ENCODE measurements around the gene DHX32. TPM values are rescaled to one million over a fixed set of nuclear protein-coding genes. Genes with fewer than 3 reads are reported as not detected.
A peak's percentile ranks its signal among the peaks of the same experiment; 100 is the strongest.

DHX32 gene
- total RNA-seq, 2 donors from 2014 or later: 37.1 to 39.7 TPM

DNA sequence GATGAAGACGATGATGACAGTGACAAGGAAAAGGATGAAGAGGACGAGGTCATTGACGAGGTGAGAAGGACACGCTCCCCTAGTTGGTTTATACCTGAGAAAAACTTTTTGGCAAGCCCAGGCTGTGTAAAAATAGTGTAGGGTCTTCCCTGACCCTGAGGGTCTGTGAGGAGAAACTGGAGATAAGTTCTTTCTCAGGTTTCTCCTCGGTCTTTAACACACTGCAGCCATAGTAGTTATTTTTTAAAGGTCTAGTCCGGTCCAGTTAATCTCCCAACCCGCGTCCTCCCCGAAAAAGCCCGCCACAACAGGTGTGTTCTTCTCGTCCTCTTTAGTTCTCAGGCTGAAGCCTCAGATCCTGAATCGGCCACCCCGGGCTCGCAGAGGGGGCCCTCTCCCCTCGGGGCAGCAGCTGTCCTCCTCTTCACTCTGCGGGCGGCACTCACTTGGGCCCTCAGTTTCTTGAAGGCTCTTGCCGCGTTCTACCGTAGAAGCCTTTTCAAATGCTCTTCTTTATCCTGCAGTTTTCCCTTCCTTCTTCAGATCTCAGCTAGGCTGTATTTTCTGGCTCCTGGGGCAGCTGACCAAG is 57.3 kb downstream of the DHX32 start:
- no peak for ATAC-seq
- DNase-seq: no peak
- intact Hi-C loops (cut with DNase I): no loop called here

DNA sequence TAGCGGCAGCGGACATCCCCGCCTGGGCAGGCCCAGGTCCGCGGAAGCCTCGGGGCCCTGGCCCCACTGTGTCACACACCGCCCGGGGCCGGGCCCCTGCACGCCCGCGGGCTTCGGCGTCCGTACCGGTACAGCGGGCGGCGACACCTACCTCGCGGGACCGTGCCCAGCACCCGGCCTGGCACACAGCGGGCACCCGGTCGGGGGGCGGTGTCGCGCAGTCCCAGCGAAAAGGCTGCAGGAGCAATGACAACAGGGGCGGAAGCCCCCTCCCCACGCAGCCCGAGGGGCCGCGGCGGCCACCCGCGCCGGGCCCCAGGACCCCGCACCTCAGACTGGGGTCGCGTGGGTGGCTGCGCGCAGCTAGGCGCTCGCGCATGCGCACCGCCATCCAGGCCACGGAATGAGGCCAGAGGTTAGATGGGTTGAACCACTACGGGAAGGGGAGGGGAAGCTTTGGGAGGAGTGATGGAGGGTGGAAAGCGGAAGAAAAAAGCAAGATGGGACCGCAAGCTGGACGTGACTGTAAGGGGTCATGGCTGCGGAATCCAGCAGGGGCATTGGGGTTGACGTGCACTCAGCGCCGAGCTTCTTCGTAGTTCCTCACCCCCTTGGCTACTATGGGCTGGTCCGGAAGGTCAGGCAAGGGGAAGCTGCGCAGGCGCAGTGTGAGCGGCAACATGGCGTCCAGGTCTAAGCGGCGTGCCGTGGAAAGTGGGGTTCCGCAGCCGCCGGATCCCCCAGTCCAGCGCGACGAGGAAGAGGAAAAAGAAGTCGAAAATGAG is 58.0 kb downstream of the DHX32 start, which contains the start of the genes BCCIP and UROS:
TSS of gene BCCIP (plus strand) at position 669 of the 785 bp plus-strand sequence. CDS start at position 681, 12 bp downstream.
TSS of gene UROS (minus strand) at position 381 of the 785 bp plus-strand sequence. CDS start 6,759 bp downstream, outside the sequence.
- DNase-seq (peak; percentile 95), ATAC-seq (peak; percentile 95)
- intact Hi-C loops (cut with DNase I): no loop called here

DNA sequence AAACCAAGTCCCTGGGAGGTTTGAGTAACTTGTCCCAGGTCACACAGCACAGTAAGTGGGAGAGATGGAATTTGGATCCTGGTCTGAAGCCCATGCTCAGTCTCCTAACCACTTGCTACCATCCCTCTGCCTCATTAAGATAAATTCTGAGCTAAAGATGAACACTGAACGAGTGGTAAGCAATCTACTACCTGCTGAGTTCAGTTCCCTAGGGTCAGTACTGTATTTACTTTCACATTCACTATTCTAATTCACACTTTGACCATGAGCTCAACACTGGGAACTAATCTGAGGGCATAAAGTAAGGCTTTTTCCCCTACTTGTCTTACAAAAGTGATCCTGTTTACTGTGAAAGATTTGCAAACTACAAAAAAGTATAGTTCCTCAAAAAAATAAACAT is 60.4 kb downstream of the DHX32 start:
- ATAC-seq (no peak), DNase-seq (no peak)
- intact Hi-C loops (cut with DNase I): no loop called here

DNA sequence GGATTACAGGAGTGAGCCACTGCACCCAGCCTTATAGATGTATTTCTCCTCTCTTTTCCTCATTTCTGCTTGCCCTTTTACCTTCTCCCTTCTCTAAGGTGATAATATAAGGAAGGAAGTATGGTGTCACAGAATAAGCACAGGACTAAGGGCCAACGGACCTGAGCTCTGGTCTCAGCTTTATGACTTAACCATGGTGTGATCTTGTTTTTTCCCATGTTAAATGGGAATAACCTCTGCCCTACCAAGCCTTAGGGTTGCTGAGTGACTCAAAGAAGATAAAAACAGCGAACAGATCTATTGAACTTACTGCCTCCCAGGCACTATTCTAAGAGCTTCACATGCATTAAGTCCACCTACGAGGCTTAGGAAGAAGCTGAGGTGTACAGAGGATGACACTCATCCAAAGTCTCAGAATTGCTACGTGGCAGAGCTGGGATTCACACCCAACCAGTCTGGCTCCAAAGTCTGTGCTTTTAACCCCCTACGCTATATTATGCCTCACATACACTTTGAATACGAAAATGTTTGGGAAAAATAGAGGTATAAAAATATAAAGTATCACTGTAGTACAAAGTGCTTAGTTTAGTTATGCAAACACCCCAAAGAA is 63.6 kb downstream of the DHX32 start:
- no peak for ATAC-seq
- intact Hi-C loops (cut with DNase I): no loop called here
- DNase-seq: no peak

DNA sequence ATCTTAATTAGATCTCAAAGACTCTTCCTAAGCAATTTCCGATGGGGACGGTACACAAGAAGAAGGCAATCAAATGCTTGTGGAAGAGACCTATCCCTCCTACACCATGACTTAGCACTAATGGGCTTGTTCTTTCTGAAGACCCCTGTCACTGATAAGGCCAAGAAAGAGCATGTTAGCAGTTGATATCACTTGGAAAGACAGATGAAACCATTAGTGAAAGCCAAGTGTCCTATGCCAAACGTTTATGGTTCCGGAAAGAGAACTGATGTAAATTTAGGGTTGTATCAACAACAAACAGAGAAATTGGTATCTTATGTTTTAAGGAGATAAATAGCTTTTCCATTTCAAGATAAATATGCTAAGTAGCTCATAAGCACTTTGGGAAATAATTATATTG is 64.5 kb downstream of the DHX32 start:
- ATAC-seq (no peak), DNase-seq (no peak)
- intact Hi-C loops (cut with DNase I): no loop called here

DNA sequence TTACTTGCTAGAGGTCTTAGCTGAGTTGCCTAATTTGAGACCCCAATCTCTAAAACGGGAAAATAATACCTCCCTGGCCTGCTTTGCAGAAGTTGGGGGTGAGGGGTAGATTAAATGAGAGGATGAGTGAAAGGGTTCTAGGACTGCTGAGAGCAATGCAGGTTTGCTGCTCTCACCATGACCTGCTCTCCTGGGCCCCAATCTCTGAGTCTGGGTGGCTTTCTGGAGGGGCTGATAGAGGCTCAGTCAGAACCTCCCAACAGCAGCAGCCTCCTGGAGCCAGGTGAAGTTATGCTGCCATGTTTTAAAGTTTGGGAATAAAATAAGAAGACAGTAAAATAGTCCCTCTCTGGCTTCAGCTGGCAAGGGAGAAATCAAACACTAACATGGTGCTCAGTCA is 65.3 kb downstream of the DHX32 start:
- no peak for DNase-seq
- no peak for ATAC-seq
- intact Hi-C loops (cut with DNase I): no loop called here

DNA sequence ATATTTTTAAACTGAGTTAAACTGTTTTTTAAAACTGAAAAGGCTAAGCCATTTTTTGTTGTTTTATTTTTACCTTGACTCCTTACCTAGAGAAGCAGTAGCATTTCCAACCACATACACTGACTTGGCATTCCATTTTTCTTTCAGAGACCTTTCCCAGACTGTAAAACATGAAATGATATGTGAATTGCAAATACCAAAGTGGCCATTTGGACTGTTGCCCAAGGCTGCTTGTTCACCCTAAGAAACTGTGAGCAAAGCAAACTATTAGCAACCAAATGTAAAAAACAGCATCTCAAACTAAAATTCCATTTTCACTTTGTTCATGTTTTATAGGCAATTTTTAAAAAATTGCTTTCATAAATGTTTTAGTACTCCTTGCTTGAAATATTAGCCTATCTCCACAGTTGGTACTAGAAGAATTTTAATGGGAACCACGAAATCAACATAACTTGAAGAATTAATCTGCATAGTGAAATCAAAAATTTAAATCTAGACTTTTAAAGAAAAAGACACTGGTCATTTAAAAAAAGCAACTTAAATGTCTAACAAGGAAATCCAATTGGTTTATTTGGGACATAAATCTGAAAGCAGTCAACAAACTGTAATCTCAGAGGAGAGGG is 68.9 kb downstream of the DHX32 start:
- DNase-seq: no peak
- intact Hi-C loops (cut with DNase I): no loop called here
- ATAC-seq: no peak

DNA sequence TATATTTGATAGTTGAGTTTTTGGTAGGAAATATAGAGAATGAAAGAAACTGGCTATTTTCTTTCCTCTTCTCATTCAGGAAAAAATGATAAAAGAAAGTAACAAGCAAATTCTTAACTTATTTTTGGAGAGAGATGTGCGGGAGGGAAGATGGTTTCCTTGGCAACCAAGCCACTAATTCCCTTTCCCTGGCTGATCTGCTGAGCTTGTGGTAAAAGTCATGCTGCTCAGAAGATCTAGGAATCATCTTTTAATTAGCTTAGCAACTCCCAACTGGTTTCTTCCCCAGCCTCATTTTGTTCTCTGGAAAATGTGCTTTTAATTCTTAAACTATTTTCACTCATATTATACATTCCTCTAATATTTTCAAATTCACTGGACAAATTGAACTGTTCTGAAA is 69.8 kb downstream of the DHX32 start:
- intact Hi-C loops (cut with DNase I): no loop called here
- DNase-seq (no peak), ATAC-seq (no peak)

DNA sequence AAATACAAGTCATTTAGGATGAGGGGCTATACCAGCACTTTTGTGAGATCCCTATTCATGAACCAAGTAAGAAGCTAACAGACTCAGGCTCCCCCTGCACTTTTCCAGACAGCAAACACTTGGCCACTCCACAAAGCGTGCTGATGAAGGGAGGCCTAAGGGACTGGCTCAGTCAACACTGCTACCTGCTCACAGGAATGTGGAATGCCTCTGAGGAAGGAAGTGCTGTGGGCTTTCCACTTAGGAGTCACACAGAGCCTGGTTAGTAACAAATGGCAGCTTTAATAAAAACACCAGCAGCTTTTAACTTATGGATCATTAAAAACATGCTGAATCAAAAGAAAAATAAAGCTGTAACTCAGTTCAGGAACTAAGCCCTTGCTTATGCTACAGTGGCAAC is 73.0 kb downstream of the DHX32 start:
- ATAC-seq: no peak
- no peak for DNase-seq
- intact Hi-C loops (cut with DNase I): no loop called here

DNA sequence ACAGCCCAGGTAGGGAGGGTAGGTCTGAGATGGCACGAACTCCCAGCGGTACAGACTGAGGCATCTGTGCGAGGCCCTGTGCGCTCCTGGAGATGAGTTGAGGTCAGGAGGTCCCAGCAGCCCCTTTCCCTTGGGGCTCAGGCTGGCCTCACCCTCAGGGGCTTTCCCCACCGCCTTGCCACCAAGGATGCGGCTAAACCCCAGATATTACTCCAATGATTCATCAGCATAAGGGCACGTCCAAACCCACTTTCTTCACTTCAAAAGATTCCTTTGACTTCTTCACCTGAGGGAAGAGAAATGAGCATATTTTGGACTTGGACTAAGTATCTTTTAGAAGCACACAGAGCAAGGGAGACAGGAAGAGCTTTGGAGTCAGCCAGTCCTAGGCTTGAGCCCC is 78.4 kb downstream of the DHX32 start:
- DNase-seq (no peak), ATAC-seq (no peak)
- intact Hi-C loops (cut with DNase I): no loop called here

DNA sequence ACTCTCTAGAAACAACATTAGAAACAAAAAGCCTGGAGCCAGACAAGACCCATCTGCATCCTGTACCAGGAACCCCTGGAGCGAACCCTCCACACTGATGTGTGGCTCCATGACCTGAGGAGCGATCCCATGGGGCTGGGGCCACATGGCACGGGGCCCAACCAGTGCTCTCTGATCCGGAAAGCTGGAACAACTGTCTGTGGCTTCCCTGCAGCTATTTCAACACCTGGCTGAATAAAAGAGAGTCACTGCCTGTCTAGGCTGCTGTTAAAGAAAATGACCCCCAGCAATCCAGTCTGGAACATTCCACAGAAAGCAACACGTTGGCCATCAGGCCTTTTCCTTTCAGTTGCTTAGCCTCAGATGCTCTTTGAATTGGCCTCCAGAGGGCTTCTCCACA is 79.0 kb downstream of the DHX32 start:
- ATAC-seq: no peak

DNA sequence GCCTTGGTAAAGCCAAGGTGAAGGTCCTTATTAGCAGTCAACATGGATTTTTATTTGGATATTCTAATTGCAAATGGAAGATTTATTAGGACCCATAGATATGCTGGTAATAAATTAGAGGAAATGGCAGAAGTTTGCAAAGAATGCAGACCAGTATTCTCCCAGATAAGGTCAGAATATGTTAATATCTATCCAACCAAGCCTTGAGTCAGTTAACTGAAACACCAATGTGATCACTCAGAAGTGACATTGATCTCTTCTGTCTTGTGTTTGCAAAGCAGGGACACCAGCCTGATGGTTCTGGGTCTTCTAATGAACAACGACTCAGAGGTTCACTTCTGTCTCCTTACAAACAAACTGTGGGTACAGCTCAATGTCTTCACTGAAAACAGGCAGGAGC is 79.5 kb downstream of the DHX32 start:
- ATAC-seq (no peak), DNase-seq (no peak)
- intact Hi-C loops (cut with DNase I): no loop called here

More for the DNA sequence above, 79.0 kb downstream of the DHX32 start:
- DNase-seq: no peak
- intact Hi-C loops (cut with DNase I): no loop called here

DNA sequence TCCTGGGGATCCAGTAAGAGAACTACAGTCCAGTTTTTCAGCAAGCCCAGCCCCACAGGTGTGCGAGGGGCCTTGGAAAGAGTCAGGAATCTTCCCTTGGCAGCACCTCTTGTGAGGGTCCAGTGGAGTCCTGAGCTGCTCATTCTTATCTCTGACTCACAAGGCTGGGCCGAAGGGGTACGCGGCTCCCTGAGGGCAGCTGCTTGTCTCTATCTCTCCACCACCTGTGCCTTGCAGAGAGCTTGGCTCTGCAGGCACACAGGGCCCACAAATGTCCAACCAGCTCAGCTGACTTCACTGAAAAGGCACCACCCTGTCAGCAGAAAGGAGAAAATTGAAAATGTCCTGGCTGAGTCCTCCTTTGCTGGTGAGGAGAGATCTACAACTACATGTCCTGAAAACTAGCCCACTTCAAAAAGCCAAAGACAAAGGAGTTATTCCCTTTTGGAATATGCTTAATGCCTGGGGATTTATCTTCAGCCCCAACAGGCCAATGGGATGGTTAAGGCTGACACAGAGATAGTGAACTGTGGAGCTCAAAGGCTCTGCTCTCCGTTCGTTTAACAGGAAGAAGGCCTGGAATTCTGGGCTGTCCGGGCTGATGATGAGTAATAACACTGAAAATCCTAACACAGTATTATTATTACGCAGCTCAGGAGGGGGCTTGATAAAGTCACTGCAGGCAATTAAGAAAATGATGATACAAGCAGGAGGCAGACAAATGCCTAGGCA is 81.5 kb downstream of the DHX32 start:
- DNase-seq: no peak
- intact Hi-C loops (cut with DNase I): no loop called here
- no peak for ATAC-seq

DNA sequence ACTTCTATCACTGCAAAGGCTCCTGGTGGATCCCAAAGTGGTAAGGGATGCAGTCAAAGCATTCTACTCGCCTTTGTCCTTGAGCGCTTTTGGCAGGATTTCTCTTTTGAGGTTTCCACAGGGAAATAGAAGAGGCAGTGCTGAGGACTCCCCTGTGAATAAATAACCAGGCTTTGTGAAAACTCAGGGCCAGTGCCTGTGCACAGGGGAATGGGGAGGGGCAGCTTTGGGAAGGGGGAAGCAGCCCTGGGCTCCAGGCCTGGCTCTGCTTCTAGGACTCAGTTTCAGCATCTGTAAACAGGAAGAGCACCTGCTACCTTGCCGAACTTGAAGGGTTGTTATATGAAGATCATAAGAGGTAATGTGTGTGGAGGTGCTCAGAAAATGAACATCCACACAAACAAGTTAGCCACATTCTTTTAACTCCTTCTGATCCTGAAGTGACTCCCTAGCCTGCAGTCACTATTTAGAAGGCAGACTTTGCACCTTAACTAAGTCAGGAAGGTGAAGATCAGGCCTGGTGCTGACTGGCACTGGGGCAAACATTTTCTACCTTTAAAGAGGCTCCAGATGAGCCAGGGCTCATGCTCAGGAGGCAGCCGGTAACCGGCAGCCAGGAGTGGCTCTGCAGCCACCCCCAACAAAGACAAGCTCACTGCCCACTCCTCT is 83.0 kb downstream of the DHX32 start:
- DNase-seq (no peak), ATAC-seq (no peak)
- intact Hi-C loops (cut with DNase I): no loop called here

DNA sequence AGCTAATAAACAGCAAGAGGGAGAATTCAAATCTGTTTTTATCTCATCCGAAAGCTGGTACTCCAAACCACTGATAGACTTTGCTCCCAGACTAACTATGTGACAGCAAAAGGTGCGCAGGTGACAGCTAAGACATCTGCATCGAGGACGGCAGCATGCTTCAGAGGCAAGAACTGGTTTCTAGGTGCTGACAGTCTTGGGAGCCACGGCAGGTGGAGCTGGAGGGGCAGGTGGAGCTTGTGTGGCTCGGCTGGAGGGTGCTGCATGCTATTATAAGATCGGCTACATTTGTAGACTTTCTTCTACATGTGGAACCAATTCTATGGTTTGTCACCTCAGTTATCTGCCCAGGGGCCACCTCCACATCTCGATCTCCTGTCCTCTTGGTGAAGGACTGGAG is 83.7 kb downstream of the DHX32 start:
- ATAC-seq (no peak), DNase-seq (no peak)
- intact Hi-C loops (cut with DNase I): no loop called here

DNA sequence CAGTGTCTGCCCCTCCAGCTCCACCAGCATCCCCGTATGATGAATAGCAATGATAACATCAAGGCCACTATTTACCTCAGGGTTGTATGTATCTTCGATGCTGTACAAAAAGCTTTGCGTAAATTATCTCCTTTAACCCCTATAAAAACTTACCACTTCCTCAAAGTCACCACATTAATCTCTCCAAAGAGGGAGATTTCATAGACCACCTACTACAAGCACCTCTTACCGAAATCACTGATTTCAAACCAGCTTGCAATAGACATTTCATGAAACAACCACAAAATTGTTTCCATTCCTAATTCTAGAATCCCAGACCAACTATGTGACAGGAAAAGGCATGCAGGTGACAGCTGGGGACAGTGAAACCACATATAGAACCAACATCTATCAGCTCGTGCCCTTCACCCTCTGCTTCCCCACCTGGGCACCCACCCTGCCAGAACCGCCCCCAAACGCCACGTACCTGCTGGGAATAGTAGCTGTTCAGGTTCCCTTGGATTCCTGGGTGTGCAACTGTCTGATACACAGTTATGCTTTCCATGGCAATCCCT is 85.4 kb downstream of the DHX32 start:
- intact Hi-C loops (cut with DNase I): no loop called here
- ATAC-seq (no peak), DNase-seq (no peak)

DNA sequence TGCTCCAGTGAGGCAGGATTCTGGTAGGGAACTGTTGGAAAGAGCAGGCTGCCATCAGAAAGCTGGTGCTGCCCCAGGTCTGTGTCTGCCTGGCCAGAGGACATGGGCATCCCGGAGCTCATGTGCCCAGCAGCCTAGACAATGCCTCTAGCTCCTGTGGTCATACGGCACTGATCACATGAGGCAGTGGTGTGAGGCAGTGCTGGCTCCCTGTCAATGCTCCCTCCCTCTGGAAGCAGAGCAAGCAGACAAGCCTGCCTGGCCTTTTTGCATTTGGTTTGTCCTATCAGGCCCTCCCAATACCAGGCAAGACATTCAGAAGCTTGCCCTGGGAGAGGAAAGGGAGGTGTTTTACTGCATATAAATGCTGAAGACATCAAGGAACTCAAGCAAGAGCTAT is 86.0 kb downstream of the DHX32 start:
- peak; percentile 46 for DNase-seq
- peak in 1 of 2 donors; percentile 79 for ATAC-seq
- intact Hi-C loops (cut with DNase I): no loop called here

All from left cardiac atrium (tissue), 4 donors.